Keratinocyte (primary cell): Measurements from ENCODE around the gene LRBA. TPM values are rescaled to one million over a fixed set of nuclear protein-coding genes. Genes with fewer than 3 reads are reported as not detected.

Source experiments
- DNase-seq: peaks from one replicate; pipeline ENCODE4 v3.0.0-alpha.2; 2011; ENCODE audit warnings: low read depth, missing footprints, low spot score
- FAIRE-seq: peaks from 2 replicates; lab custom pipeline; 2011; peaks lifted over from hg19 to GRCh38; lab: Jason Lieb, UNC
- H2AFZ ChIP-seq: 2 replicates; pipeline ENCODE4 v1.6.0; 2012; ENCODE audit warnings: low read length, control low read depth, inconsistent platforms; ENCODE audit not compliant: control insufficient read depth
- H3K27ac ChIP-seq: 2 replicates; pipeline ENCODE4 v1.5.1; 2011; ENCODE audit warnings: low read length; ENCODE audit not compliant: control insufficient read depth, insufficient read depth
- H3K27me3 ChIP-seq: 3 replicates; pipeline ENCODE4 v1.6.0; 2011; ENCODE audit warnings: low read length; ENCODE audit not compliant: control insufficient read depth, insufficient read depth; ENCODE audit errors: extremely low read depth
- H3K36me3 ChIP-seq, 2 experiments: 2 replicates in 1 of 2; 3 replicates in 1 of 2; pipeline ENCODE4 v1.5.1; 2011; ENCODE audit warnings: low read length in 2 of 2, mild to moderate bottlenecking in 1 of 2; ENCODE audit not compliant: control insufficient read depth in 2 of 2, insufficient read depth in 2 of 2; ENCODE audit errors: extremely low read depth in 1 of 2
- H3K4me1 ChIP-seq: 3 replicates; pipeline ENCODE4 v1.5.1; 2011; ENCODE audit warnings: low read length; ENCODE audit not compliant: control insufficient read depth, insufficient read depth; ENCODE audit errors: extremely low read depth
- H3K4me2 ChIP-seq: 3 replicates; pipeline ENCODE4 v1.6.0; 2011; ENCODE audit warnings: low read depth, low read length; ENCODE audit not compliant: control insufficient read depth, insufficient read depth; ENCODE audit errors: extremely low read depth
- H3K4me3 ChIP-seq, 3 experiments: fragments of 200-600 bp in 1 of 3; sonication (generic) in 1 of 3; 2 replicates in 2 of 3; 3 replicates in 1 of 3; pipeline ENCODE4 v1.5.1; 2011 to 2016; ENCODE audit warnings: low read length in 3 of 3, mild to moderate bottlenecking in 3 of 3, control low read depth in 2 of 3, inconsistent platforms in 1 of 3, low read depth in 1 of 3, mixed read lengths in 1 of 3, mixed run types in 1 of 3, moderate library complexity in 1 of 3; ENCODE audit not compliant: control insufficient read depth in 2 of 3, insufficient read depth in 2 of 3; ENCODE audit errors: extremely low read depth in 1 of 3
- H3K79me2 ChIP-seq: 2 replicates; pipeline ENCODE4 v1.6.0; 2012; ENCODE audit warnings: low read length; ENCODE audit not compliant: control insufficient read depth, insufficient read depth
- H3K9ac ChIP-seq: 3 replicates; pipeline ENCODE4 v1.6.0; 2011; ENCODE audit warnings: low read length; ENCODE audit not compliant: control insufficient read depth, insufficient read depth; ENCODE audit errors: extremely low read depth
- H3K9me1 ChIP-seq: 3 replicates; pipeline ENCODE4 v1.6.0; 2011; ENCODE audit warnings: low read length; ENCODE audit not compliant: control insufficient read depth, insufficient read depth; ENCODE audit errors: extremely low read depth
- H3K9me3 ChIP-seq: 2 replicates; pipeline ENCODE4 v1.5.1; 2012; ENCODE audit warnings: low read depth, low read length; ENCODE audit not compliant: control insufficient read depth
- H4K20me1 ChIP-seq: 3 replicates; pipeline ENCODE4 v1.6.0; 2011; ENCODE audit warnings: low read length; ENCODE audit not compliant: control insufficient read depth, insufficient read depth; ENCODE audit errors: extremely low read depth
- CTCF ChIP-seq, 3 experiments: IDR thresholded peaks in 1 of 3; conservative IDR thresholded peaks in 1 of 3; optimal IDR thresholded peaks in 1 of 3; 2 replicates in 2 of 3; 3 replicates in 1 of 3; pipeline versions ENCODE3 to v1.5.1; 2011; ENCODE audit warnings: low read length in 3 of 3, mild to moderate bottlenecking in 3 of 3, moderate library complexity in 2 of 3, control low read depth in 1 of 3, inconsistent platforms in 1 of 3; ENCODE audit not compliant: insufficient read depth in 2 of 3; ENCODE audit errors: extremely low read depth in 1 of 3
- EZH2 ChIP-seq: IDR thresholded peaks from one replicate; pipeline ENCODE4 v1.6.1; 2012; ENCODE audit warnings: inconsistent platforms, mild to moderate bottlenecking, low read length, moderate library complexity
- dilution Hi-C: fragments of 300-500 bp; cut with MboI; formaldehyde crosslinking; loops from one replicate; pipeline ENCODE4 v1.7.0; 2020; ENCODE audit warnings: low sequenced_read_pairs; ENCODE audit not compliant: extremely low pct_ligation_motif_present
- polyA plus RNA-seq, 5 experiments: library from polyadenylated mRNA; depleted of rRNA in 3 of 5; stranded (reverse) in 3 of 5; stranded (forward) in 1 of 5; unstranded in 1 of 5; fragments of >200 nt; gene quantifications; 1 replicate in 1 of 5; 2 replicates in 3 of 5; 3 replicates in 1 of 5; pipeline versions ENCODE4 v1.2.1 to v1.2.3, GENCODE V29; 2011 to 2012; ENCODE audit warnings: missing spikeins in 2 of 5, low read depth in 1 of 5, low replicate concordance in 1 of 5

The LRBA gene
- polyA plus RNA-seq, 1 donor (not counting 4 experiments of a cell fraction or from before 2014, with no cell fraction given) = 35.6 TPM

GRCh38 chr4:150668824-150669223, 346.3 kb downstream of the LRBA start:
- dilution Hi-C loops = no loop called here
- Histone ChIP-seq H2AFZ (no peak overlapping the region), H3K9me3 (no peaks in the 10 kb centered on the region), H3K27me3 (no peaks in the 10 kb centered on the region), H3K4me3 (no peak overlapping the region), H3K27ac (no peak overlapping the region), H3K9me1 (no peaks in the 10 kb centered on the region), H3K4me1 (peaks cover 20% of the 10 kb centered on the region), H3K79me2 (no peaks in the 10 kb centered on the region), H3K9ac (no peak overlapping the region), H3K4me2 (no peak overlapping the region), H4K20me1 (no peaks in the 10 kb centered on the region), H3K36me3 (no peaks in the 10 kb centered on the region)
- peak; percentile 26 for FAIRE-seq
- DNase-seq = no peak
- no peak for TF ChIP-seq EZH2
- no peak for TF ChIP-seq CTCF (optimal IDR thresholded peaks at IDR 0.05 in 1 of 3, IDR thresholded peaks at IDR 0.05 in 1 of 3, conservative IDR thresholded peaks at IDR 0.05 in 1 of 3; ENCODE audit: extremely low read depth in 1 of 3, insufficient read depth in 2 of 3, low read length in 3 of 3)

GRCh38 chr4:150664935-150665334, 350.1 kb downstream of the LRBA start:
- no peak overlapping the region for H2AFZ ChIP-seq
- no peak overlapping the region for H3K4me3 ChIP-seq
- no peaks in the 10 kb centered on the region for H3K79me2 ChIP-seq
- no peaks in the 10 kb centered on the region for H3K9me1 ChIP-seq
- no peaks in the 10 kb centered on the region for H4K20me1 ChIP-seq
- no peaks in the 10 kb centered on the region for H3K36me3 ChIP-seq
- no peaks in the 10 kb centered on the region for H3K27me3 ChIP-seq
- H3K9ac ChIP-seq = peak overlapping the region; percentile 33
- FAIRE-seq (peak; percentile 97), DNase-seq (peak; percentile 42)
- no peaks in the 10 kb centered on the region for H3K9me3 ChIP-seq
- peak overlapping the region; percentile 82 for H3K27ac ChIP-seq
- TF ChIP-seq CTCF (optimal IDR thresholded peaks at IDR 0.05 in 1 of 3, IDR thresholded peaks at IDR 0.05 in 1 of 3, conservative IDR thresholded peaks at IDR 0.05 in 1 of 3; ENCODE audit: extremely low read depth in 1 of 3, insufficient read depth in 2 of 3, low read length in 3 of 3) (no peak), EZH2 (no peak)
- dilution Hi-C loops = no loop called here
- peaks cover 30% of the 10 kb centered on the region for H3K4me1 ChIP-seq
- H3K4me2 ChIP-seq = peak overlapping the region; percentile 74
